ENCODE results near the gene MVB12B.

GRCh38 chr9:126531591-126531990 lies 205.0 kb downstream of the MVB12B start:
- TF ChIP-seq, protein P1, sequence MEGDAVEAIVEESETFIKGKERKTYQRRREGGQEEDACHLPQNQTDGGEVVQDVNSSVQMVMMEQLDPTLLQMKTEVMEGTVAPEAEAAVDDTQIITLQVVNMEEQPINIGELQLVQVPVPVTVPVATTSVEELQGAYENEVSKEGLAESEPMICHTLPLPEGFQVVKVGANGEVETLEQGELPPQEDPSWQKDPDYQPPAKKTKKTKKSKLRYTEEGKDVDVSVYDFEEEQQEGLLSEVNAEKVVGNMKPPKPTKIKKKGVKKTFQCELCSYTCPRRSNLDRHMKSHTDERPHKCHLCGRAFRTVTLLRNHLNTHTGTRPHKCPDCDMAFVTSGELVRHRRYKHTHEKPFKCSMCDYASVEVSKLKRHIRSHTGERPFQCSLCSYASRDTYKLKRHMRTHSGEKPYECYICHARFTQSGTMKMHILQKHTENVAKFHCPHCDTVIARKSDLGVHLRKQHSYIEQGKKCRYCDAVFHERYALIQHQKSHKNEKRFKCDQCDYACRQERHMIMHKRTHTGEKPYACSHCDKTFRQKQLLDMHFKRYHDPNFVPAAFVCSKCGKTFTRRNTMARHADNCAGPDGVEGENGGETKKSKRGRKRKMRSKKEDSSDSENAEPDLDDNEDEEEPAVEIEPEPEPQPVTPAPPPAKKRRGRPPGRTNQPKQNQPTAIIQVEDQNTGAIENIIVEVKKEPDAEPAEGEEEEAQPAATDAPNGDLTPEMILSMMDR (IDR thresholded peaks at IDR 0.05), result no peak
- TF ChIP-seq ZFX (IDR thresholded peaks at IDR 0.05; ENCODE audit: borderline replicate concordance), result no peak

All from 22Rv1 (cell line).